GM15510 (cell line): ENCODE measurements around the gene GRK5.

Source experiments
- POLR2A ChIP-seq: IDR thresholded peaks from 3 replicates; pipeline ENCODE4 v1.6.1; 2011; ENCODE audit warnings: borderline replicate concordance; ENCODE audit not compliant: insufficient read length; ENCODE audit errors: extremely low read depth

GRK5 gene

DNA sequence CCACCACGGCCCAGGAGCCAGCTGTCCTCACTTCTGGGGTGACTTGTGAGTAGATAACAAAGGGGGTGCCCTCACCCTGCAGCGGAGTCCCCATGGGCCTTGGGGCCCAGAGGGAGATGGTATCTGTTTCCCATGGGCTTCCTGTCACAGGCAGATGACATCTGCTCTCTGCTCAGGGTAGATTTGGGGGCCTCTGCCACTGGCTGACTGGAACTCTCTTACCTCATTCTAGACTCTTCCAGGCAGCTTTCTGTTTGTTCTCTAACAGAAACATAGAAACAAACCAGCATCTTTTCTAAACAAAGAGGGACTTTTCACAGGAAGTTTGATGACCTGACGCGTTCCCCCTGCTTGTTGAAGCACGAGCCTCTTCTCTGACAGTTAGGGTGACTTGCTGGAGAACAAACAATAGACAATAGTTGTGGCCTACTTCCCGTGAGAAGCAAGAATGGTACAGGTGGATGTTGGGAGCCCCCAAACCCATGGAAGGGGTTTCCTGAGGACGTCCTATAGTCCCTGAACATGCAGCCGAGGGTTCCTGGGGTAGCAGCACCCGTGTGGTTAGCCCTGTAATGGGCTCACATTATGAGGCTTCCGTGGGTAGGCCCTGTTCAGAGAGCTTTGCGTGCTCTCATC, 61.6 kb downstream of the GRK5 start:
- TF ChIP-seq POLR2A: peak; percentile 28

- no peak for TF ChIP-seq POLR2A
Observed at GRCh38 chr10:119269737-119270136, 62.4 kb downstream of the GRK5 start.

DNA sequence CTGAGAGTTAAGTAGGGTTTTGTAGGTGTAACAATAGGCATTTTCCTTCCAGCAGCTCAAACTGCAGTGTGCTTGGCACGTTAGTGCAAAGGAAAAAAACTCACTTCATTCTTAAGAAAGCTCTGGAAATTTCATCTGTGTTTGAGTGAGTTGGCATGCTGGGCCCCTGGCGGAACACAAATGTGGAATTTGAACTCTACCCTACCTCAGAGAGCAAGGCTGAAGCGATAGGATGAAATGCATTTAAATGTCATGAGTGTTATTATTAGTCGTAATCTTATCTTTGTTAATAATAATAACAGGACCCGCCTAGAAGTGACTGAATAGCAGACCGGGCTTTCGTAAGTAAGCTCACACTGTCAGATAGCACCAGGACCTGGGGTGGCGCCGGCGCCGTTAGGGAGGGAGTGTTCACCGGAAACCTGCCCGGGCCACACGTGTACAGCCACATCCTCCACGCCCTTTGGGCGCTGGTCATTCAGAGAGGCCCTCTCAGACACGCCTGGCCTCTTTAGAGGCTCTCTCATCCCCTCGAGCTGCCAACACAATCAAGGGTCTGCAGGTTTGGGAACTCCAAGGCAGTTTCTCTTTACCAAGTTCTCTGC, 63.5 kb downstream of the GRK5 start:
- peak; percentile 55 for TF ChIP-seq POLR2A

DNA sequence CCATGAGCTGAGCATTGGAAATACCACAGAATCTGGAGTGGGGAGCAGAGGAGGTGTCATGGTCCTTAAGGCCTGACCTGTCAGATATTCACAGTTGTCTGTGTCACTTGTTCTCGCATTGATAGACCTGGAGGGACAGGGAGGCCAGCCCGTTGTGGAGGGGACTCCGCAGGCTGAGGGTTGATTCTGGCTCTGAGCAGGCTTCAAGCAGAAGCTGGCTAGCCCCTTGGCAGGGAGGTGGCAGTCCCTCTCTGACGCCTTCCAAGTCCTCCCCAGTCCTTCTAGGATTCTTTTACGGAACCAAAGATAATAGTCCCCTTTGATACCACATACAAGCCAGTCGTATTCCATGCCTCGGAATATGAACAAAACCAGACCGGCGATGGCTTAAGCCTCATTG, 65.4 kb downstream of the GRK5 start:
- no peak for TF ChIP-seq POLR2A

DNA sequence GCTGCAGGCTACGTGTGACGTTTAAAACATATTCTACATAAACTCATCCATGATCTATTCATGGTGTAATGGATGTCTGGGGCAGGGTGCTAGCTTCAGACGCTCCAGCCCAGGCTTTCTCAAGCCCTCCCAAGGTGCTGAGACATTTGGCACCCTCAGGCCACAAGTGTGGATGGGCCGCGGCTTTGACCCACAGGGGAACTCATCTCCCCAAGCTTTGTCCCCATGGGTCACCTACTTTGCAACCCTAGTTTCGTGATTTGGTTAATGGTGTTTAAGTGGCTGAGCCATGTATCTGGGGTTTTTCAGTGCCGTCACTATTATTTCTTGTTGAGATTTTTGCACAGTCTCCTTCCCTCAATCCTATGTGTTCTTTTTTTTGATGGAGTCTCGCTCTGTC, 66.0 kb downstream of the GRK5 start:
- TF ChIP-seq POLR2A: no peak

- TF ChIP-seq POLR2A: no peak
Observed at GRCh38 chr10:119274519-119275045, 67.2 kb downstream of the GRK5 start.

GRCh38 chr10:119275085-119275484, 67.7 kb downstream of the GRK5 start:
- TF ChIP-seq POLR2A: no peak

DNA sequence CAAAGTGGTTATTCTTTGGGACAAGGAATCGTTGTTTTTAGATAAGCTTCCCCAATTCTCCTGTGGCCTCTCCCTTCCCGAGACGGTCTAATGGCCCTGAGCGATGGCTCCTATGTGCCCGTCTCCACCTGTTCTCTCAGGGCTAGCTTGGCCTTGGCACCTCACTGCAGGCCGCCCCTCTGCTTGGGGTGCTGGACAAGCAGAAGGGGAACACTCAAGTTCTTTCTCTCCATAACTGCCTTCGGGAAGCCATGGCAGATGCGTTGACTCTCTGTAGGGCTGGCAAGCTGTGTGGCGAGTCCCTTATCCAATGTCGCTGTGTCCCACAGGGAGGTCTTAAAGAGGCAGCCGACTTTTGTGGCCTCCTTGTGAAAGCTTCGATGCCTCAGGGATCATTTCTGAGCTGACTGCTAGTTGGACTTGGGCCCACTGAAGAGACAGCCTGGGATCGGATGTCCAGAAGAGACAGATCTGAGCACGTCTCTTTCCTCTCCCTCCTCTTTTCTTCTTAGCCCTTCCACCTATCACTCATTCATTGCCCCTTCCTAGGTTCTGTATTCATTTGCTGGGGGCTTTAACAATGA, 70.8 kb downstream of the GRK5 start:
- TF ChIP-seq POLR2A: no peak

GRCh38 chr10:119279441-119279840, 72.1 kb downstream of the GRK5 start:
- TF ChIP-seq POLR2A: no peak

DNA sequence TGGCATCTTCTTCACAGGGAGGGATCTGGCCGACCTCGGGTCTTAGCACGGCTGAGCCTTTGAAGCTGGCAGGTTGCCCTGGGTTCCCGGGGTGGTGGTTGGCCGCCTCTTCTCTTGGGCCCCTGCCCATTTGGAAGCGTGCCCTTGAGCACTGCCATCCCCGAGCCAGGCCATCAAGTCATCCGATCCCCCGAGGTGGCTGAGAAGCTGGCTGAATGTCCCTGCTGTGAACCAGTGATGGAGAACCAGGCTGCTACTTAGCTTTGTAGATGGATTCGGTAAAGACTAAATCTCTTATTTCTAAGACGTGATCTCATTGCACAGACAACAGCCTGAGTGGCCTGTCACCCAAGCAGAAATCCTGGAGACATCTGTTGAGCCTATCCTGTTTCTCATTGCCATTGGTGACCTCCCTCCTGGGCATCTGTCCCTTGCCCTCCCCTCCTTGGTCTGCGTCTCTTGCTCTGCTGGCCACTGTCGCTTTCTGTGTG, 74.3 kb downstream of the GRK5 start:
- TF ChIP-seq POLR2A: no peak

- no peak for TF ChIP-seq POLR2A
Observed at GRCh38 chr10:119282446-119282845, 75.1 kb downstream of the GRK5 start.

DNA sequence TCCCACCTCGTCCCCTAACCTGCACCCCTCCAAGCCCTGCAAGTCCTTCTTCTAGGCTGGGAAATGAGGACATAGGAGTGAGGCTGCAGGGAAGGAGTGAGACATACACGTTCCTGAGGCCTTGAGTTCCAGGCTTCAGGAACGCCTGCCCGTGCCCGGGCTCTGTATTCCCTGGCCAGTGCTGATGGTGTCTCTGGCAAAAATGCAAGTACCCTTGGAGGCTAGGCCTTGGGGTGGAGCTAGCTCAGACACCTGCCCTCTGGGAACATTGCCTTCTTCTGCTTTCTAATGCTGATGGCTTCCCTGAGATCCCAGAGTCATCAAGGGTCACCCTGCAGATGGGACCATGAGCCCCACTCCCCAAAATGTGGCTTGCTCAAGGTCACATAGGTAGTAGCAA, 76.0 kb downstream of the GRK5 start:
- TF ChIP-seq POLR2A: no peak

GRCh38 chr10:119283818-119284217, 76.4 kb downstream of the GRK5 start:
- TF ChIP-seq POLR2A: no peak

- TF ChIP-seq POLR2A: no peak
Observed at GRCh38 chr10:119284679-119285096, 77.3 kb downstream of the GRK5 start.

GRCh38 chr10:119285495-119286267, 78.3 kb downstream of the GRK5 start:
- no peak for TF ChIP-seq POLR2A
